BE2C (cell line): ENCODE data around the gene ZNF641.

ENCODE experiments used
- DNase-seq: peaks from one replicate; pipeline ENCODE4 v3.0.0-alpha.2; 2020
- H3K27me3 ChIP-seq: fragments of 250-450 bp; sonication (Bioruptor Pico); 2 replicates; pipeline ENCODE4 v1.5.1; 2020; ENCODE audit warnings: mild to moderate bottlenecking
- H3K36me3 ChIP-seq: fragments of 250-450 bp; sonication (Bioruptor Pico); 2 replicates; pipeline ENCODE4 v1.5.1; 2020; ENCODE audit warnings: mild to moderate bottlenecking
- H3K4me1 ChIP-seq: fragments of 250-450 bp; sonication (Bioruptor Pico); 2 replicates; pipeline ENCODE4 v1.5.1; 2020
- H3K4me3 ChIP-seq: 2 replicates; pipeline ENCODE4 v1.5.1; 2011; ENCODE audit warnings: low read depth, low read length
- H3K9me3 ChIP-seq: fragments of 250-450 bp; sonication (Bioruptor Pico); 2 replicates; pipeline ENCODE4 v1.5.1; 2020
- CTCF ChIP-seq: IDR thresholded peaks from 2 replicates; pipeline ENCODE4 v1.5.1; 2012; ENCODE audit warnings: mild to moderate bottlenecking, low read depth, low read length

ZNF641 gene

GRCh38 chr12:48331399-48331798 is 19.3 kb downstream of the ZNF641 start:
- Histone ChIP-seq H3K36me3 (no peaks in the 10 kb centered on the region), H3K4me1 (no peaks in the 10 kb centered on the region), H3K4me3 (no peak overlapping the region), H3K27me3 (no peaks in the 10 kb centered on the region), H3K9me3 (no peaks in the 10 kb centered on the region)
- no peak for TF ChIP-seq CTCF
- DNase-seq = no peak

- no peak for DNase-seq
- H3K27me3 ChIP-seq = no peaks in the 10 kb centered on the region
- H3K4me3 ChIP-seq = no peak overlapping the region
- no peaks in the 10 kb centered on the region for H3K4me1 ChIP-seq
- no peak for TF ChIP-seq CTCF
- no peaks in the 10 kb centered on the region for H3K9me3 ChIP-seq
- H3K36me3 ChIP-seq = no peaks in the 10 kb centered on the region
Observed at GRCh38 chr12:48329199-48329939, 21.4 kb downstream of the ZNF641 start.

GRCh38 chr12:48316491-48316890 is 34.2 kb downstream of the ZNF641 start:
- no peak overlapping the region for H3K4me3 ChIP-seq

GRCh38 chr12:48311313-48311712 is 39.4 kb downstream of the ZNF641 start:
- no peak for TF ChIP-seq CTCF
- no peak for DNase-seq
- no peaks in the 10 kb centered on the region for H3K36me3 ChIP-seq

More at GRCh38 chr12:48316491-48316890, 34.2 kb downstream of the ZNF641 start:
- H3K9me3 ChIP-seq = no peaks in the 10 kb centered on the region
- H3K36me3 ChIP-seq = no peaks in the 10 kb centered on the region
- no peak for TF ChIP-seq CTCF
- DNase-seq = no peak
- H3K27me3 ChIP-seq = no peaks in the 10 kb centered on the region
- no peaks in the 10 kb centered on the region for H3K4me1 ChIP-seq

GRCh38 chr12:48307269-48307668 is 43.5 kb downstream of the ZNF641 start:
- no peak for DNase-seq
- Histone ChIP-seq H3K9me3 (no peaks in the 10 kb centered on the region), H3K4me3 (no peak overlapping the region), H3K27me3 (no peaks in the 10 kb centered on the region; the same call in 1 of the 2 replicates), H3K36me3 (no peaks in the 10 kb centered on the region), H3K4me1 (no peaks in the 10 kb centered on the region)
- TF ChIP-seq CTCF = no peak

More at GRCh38 chr12:48311313-48311712, 39.4 kb downstream of the ZNF641 start:
- H3K4me1 ChIP-seq = no peaks in the 10 kb centered on the region
- no peaks in the 10 kb centered on the region for H3K9me3 ChIP-seq
- no peaks in the 10 kb centered on the region; the same call in 1 of the 2 replicates for H3K27me3 ChIP-seq
- no peak overlapping the region for H3K4me3 ChIP-seq

- Histone ChIP-seq H3K4me3 (no peak overlapping the region), H3K9me3 (no peaks in the 10 kb centered on the region), H3K4me1 (no peaks in the 10 kb centered on the region), H3K36me3 (no peaks in the 10 kb centered on the region), H3K27me3 (no peaks in the 10 kb centered on the region; the same call in 1 of the 2 replicates)
- TF ChIP-seq CTCF = no peak
- no peak for DNase-seq
Observed at GRCh38 chr12:48305190-48305589, 45.5 kb downstream of the ZNF641 start.
